Vagina (tissue), 2 donors: ENCODE measurements around the gene FAM163B.

ENCODE experiments used
- POLR2A ChIP-seq, 2 donors: fragments of 450-650 bp; IDR thresholded peaks; one replicate each; pipeline ENCODE4 v1.6.1; 2017; ENCODE audit warnings: antibody characterized with exemption in 2 of 2, mild to moderate bottlenecking in 2 of 2, moderate library complexity in 2 of 2
- POLR2AphosphoS5 ChIP-seq, 2 donors: sonication (generic); formaldehyde crosslinking; IDR thresholded peaks; one replicate each; pipeline ENCODE4 v1.9.0; 2017; ENCODE audit warnings: antibody characterized with exemption in 2 of 2, mild to moderate bottlenecking in 2 of 2, low read depth in 1 of 2; ENCODE audit not compliant: insufficient read depth in 1 of 2
- TF ChIP-seq, protein P1 (sequence below), 3 experiments: fragments of 450-650 bp in 2 of 3; fragments of 200-600 bp in 1 of 3; sonication (generic) in 1 of 3; IDR thresholded peaks; one replicate each; pipeline ENCODE4 v1.5.1; 2017 to 2019; ENCODE audit warnings: antibody characterized with exemption in 3 of 3, mild to moderate bottlenecking in 2 of 3, moderate library complexity in 2 of 3

DNA sequence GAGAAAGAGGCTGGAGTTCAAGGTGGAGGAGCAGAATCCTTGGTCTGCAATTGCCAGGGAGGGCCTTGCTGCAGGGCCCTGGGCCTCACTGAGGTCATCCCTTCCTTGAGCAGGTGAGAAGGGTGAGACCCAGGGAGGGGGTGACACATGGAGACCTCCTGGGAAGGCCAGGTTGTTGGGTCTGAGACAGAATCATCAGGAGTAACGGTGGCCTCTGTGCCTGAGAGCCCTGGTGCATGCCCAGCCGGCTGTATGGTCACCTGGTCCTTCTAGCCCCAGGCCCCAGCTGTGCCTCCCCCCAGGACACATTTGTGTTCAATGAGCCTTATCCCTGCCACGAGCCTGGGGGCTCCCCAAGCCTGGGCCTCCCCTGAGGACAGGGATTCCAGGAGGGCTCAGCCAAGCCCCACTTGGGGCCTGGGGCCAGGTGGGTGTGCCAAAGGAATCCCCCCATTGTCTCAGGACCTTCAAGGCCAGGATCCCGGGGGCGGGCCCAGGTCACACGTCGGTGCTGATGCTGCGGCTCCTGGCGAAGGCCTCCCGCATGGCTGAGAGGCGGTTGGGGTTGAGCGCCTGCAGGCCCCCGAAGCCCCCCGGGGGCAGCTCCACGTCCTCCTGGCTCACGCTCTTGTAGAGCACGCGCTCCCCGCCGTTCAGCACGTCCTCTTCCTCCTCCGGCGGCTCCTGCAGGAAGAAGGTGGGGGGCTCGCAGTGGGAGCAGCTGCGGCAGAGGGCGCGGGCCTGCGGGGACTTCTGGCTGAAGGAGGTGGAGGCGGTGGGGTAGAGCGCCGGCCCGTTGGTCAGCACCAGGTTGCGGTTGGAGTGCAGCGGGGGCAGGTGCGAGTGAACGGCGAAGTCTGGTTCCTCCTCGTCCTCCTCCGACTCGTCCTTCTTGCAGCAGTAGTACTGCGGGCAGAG, 30.4 kb downstream of the FAM163B start:
- TF ChIP-seq POLR2AphosphoS5 (IDR thresholded peaks at IDR 0.05; ENCODE audit: insufficient read depth in 1 of 2, low read depth in 1 of 2) (no peak), POLR2A (IDR thresholded peaks at IDR 0.05) (no peak)
- TF ChIP-seq, protein P1, sequence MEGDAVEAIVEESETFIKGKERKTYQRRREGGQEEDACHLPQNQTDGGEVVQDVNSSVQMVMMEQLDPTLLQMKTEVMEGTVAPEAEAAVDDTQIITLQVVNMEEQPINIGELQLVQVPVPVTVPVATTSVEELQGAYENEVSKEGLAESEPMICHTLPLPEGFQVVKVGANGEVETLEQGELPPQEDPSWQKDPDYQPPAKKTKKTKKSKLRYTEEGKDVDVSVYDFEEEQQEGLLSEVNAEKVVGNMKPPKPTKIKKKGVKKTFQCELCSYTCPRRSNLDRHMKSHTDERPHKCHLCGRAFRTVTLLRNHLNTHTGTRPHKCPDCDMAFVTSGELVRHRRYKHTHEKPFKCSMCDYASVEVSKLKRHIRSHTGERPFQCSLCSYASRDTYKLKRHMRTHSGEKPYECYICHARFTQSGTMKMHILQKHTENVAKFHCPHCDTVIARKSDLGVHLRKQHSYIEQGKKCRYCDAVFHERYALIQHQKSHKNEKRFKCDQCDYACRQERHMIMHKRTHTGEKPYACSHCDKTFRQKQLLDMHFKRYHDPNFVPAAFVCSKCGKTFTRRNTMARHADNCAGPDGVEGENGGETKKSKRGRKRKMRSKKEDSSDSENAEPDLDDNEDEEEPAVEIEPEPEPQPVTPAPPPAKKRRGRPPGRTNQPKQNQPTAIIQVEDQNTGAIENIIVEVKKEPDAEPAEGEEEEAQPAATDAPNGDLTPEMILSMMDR (IDR thresholded peaks at IDR 0.05): no peak
